ENCODE results near the gene PAPOLB.

The PAPOLB gene

GRCh38 chr7:4825081-4825480 is 36.7 kb downstream of the PAPOLB start:
- DNase-seq (ENCODE audit: low spot score), result no peak
- peak; percentile 32 for FAIRE-seq

- peak; percentile 63 for FAIRE-seq
Measured at GRCh38 chr7:4824120-4824775, 37.6 kb downstream of the PAPOLB start.

GRCh38 chr7:4823441-4824119 is 38.2 kb downstream of the PAPOLB start:
- peak; percentile 79 for FAIRE-seq
- DNase-seq (ENCODE audit: low spot score), result no peak

More at GRCh38 chr7:4824120-4824775, 37.6 kb downstream of the PAPOLB start:
- no peak for DNase-seq (ENCODE audit: low spot score)

GRCh38 chr7:4822677-4823076 is 39.2 kb downstream of the PAPOLB start:
- DNase-seq (ENCODE audit: low spot score), result no peak
- FAIRE-seq, result peak; percentile 68

DNA sequence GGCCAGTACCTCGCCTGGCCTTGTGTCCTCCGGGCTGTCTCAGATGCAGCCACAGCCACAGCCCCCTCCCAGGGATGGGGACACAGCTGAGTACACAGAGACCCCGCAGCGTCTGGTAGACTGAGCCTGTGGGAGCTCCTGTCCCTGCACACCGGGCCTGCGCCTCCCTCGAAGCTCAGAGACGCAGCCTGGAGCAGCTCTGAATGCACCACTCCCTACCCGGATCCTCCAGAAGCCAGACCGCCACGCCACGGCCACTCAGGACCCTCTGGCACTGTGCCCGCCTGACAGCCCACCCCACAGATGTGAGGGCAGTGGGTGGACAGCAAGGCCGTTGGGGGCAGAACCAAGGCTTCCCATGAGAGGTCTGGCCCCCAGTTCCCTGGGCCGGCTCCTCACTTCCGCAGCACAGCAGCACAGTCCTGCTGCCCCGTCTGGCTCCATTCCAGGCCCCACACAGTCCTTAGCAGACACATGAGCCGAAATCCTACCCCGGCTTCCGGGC is 40.8 kb downstream of the PAPOLB start:
- FAIRE-seq (no peak), DNase-seq (ENCODE audit: low spot score) (no peak)

- no peak for DNase-seq (ENCODE audit: low spot score)
- peak; percentile 62 for FAIRE-seq
Measured at GRCh38 chr7:4820405-4820966, 41.3 kb downstream of the PAPOLB start.

GRCh38 chr7:4819560-4820404 is 42.0 kb downstream of the PAPOLB start:
- no peak for FAIRE-seq

GRCh38 chr7:4818000-4818794 is 43.6 kb downstream of the PAPOLB start:
- FAIRE-seq (peak; percentile 5), DNase-seq (ENCODE audit: low spot score) (no peak)

More at GRCh38 chr7:4819560-4820404, 42.0 kb downstream of the PAPOLB start:
- DNase-seq (ENCODE audit: low spot score), result no peak

DNA sequence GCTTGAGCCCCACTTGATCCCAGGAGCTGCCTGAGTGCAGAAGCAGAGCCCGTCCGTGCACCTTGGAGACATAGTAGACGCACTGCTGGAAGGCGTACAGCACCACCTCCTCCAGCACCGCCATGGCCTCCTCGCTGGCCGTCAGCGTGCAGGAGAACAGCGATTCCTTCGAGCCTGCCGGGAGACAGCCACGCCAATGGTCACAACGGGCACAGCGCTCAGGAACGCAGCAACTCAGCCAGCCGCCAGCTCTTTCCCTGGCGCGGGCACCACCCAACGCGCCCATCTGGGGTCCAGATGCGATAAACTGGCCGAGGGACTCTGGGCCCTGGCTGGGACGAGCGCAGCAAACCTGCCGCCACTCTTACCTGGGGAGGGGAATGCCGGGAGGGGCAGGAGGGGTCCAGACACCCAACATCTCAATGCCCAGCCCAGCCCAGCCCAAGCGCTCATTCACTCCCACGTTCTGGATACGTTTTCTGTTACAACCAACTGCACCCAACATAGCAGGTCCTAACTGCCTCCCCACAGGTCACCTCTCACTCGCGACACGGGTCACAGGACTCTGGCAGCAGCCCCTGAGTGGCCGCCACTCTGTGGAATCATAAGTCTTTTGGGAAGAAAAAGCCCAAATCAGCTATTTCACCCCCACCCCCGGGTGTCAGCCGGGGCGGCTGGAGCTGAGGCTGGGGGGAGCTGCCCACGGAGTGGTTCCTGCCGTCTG is 44.5 kb downstream of the PAPOLB start:
- FAIRE-seq (peak; percentile 77), DNase-seq (ENCODE audit: low spot score) (no peak)

DNA sequence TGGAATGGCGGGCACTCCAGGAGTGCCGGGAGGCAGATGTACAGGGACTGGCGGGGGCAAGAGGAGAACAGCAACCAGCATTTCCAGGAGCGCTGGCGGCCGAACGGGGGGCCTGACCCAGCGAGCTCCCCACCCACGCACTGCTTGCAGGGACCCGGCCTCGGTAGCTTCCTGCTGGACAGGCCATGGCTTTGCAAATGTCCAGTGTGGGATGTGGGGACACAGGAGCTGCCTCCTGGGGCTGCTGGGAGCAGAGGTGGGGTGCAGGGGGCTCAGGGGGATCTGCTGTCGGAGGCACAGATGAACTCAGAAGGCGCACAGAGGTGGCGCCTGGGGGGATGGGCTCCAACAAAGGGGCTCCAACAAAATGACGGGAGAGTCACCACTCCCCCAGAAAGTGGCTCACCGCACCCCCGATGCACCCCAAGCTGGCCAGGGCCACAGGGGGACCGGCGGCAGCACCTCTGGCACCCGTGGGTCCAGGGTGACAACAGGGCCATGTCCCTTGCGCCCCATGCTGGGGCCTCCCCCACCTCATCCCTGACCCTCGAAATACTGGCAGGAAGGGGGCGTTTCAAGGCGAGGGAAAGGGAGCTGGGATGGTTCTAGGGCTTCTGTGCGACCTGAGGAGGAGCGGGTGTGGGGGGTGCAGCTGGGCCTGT is 45.3 kb downstream of the PAPOLB start:
- FAIRE-seq (no peak), DNase-seq (ENCODE audit: low spot score) (no peak)

GRCh38 chr7:4815609-4816418 is 46.0 kb downstream of the PAPOLB start:
- no peak for DNase-seq (ENCODE audit: low spot score)
- FAIRE-seq, result peak; percentile 56

GRCh38 chr7:4815121-4815520 is 46.7 kb downstream of the PAPOLB start:
- no peak for DNase-seq (ENCODE audit: low spot score)
- FAIRE-seq, result no peak

DNA sequence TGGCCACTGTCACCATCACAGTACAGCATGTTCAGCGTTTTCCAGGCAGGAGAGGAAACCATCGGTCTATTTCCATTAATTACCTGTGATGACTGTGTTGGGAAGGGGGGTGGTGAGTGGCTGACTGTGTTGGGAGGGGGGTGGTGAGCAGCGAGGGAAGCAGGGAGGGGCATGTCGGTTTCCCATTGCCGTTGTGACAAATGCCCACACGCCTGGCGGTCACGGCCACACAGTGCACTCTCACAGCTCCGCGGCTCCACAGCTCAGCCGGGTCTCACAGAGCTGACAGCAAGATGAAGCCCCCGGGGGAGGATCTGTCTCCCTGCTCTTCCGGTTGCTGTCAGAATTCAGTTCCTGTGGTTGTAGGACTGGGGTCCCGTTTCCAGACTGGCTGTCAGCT is 47.4 kb downstream of the PAPOLB start:
- no peak for DNase-seq (ENCODE audit: low spot score)
- peak; percentile 91 for FAIRE-seq

DNA sequence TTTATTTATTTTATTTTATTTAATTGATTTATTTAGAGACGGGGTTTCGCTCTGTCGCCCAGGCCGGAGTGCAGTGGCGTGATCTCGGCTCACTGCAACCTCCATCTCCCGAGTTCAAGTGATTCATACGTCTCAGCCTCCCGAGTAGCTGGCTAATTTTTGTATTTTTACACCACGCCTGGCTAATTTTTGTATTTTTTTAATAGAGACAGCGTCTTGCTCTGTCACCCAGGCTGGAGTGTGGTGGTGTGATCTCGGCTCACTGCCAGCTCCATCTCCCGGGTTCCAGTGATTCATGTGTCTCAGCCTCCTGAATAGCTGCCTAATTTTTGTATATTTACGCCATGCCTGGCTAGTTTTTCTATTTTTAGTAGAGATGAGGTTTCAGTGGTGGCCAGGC is 52.2 kb downstream of the PAPOLB start:
- FAIRE-seq (no peak), DNase-seq (ENCODE audit: low spot score) (no peak)

GRCh38 chr7:4809091-4809591 is 52.7 kb downstream of the PAPOLB start:
- FAIRE-seq (peak; percentile 95), DNase-seq (ENCODE audit: low spot score) (no peak)

DNA sequence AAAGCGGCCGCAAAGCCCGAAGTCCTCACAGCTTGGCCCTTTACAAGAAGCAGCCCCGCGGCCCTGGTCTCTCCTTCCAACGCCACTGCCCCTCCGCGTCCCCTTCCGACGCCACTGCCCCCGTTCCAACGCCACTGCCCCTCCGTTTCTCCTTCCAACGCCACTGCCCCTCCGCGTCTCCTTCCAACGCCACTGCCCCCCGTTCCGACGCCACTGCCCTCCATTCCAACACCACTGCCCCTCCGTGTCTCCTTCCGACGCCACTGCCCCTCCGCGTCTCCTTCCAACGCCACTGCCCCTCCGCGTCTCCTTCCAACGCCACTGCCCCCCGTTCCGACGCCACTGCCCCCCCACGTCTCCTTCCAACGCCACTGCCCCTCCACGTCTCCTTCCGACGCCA is 53.3 kb downstream of the PAPOLB start:
- peak; percentile 81 for FAIRE-seq

GRCh38 chr7:4808026-4808425 is 53.8 kb downstream of the PAPOLB start:
- FAIRE-seq, result no peak
- DNase-seq (ENCODE audit: low spot score), result no peak

More for the DNA sequence above, 53.3 kb downstream of the PAPOLB start:
- DNase-seq (ENCODE audit: low spot score), result no peak
